ENCODE data around the gene DLGAP3.

The DLGAP3 gene

DNA sequence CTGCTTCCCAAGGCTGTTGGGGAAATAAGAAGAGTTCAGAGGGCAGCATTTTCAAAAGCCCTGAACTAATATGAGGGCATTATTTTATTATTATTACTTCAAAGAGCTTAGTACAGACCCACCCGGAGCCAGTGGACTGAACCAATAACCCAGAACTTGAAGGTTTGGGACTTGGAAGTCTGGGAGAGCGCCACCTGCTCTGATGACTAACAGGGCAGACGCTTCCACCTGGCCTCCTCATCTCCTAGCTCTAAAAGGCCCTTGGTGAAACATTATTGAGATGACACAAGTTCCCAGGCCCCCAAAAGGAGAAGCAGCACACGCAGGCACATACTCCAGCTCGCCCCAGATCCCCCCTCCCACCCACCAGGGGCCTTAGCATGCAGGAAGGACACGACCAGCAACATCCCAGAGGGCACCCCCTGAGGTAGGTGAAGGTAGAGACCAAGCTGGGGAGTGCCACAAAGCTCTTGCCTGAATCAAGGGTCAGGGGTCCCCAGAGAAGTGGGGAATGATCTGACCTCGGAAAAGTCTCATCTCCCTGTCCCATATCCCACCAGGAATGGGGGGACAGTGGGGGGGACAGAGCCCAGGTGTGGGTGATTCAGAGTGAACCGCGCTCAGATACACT is 1.3 kb downstream of the DLGAP3 start:
- DNase-seq, result no peak

DNA sequence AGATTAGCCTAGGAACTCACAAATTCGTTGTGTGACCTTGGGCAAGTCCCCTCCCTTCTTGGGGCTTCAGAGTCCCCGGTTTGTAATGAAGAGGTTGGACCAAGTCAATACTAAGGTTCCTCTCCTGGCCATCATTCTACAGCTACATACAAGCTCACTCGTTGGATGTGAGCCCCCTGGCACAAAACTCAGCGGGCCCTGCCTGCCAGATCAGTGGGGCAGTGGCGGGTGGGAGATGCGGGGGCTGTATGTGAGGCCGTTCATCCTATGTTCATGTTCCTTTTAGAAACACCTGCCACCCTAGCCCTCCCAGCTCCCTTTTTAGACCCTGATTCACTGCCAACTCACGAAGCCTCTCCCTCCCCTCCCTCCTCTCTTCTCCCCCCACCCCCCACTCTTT is 2.1 kb downstream of the DLGAP3 start:
- DNase-seq, result no peak

DNA sequence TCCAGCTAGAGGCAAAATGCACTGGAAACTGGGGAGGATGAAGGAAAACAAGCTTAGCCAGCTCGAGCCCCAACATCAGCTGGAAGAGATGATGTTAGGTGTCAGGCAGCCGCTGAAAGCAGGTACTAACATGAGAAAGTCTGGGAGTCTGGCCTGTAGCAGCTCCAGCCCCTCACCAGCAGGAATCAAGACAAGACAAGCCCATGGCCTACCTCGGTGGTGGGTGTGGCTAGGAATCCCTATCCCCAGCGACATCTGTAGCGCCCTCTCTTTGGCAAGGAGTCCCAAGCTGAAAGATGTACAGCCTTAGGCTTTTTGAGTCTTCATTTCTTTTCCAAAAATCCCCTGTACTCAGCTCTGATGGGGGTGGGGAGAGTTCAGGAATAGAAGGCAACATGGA is 2.6 kb downstream of the DLGAP3 start:
- DNase-seq, result no peak

DNA sequence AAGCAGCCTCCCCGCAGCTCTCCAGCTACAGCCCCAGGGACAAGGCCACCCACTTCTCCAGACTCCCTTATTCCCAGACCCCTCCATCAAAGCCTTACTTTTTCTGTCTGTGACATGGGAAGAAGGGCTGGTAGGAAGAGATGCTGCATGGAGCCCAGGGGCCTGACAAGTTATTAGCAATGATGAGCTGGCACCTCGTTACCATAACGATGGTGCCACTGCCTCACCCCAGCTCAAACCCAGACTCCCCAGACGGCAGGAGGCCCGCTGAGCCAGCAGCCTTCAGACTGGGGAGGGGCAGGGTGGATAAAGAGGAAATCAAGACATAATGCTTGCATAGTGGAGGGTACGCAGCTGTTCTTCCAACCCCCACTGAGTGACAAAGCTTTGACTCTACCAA is 3.3 kb downstream of the DLGAP3 start:
- DNase-seq, result no peak

DNA sequence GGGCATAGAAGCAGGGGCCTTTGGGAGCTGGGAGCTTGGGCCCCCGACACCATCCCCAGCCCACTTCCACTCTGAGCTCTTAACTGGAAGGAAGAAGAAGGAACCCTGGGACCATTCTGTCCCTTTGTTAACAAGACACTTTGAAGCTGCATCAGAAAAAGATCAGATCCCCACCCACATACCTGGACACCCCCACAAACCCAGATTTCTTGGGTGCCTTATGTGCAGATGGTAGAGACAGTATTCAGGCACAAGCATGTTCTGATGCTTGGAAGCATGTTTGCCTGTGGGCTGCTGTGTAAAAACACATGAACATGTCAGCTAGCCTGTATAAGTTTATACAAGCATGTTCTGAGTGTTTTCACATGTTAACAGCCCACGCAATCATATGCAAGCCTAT is 3.7 kb downstream of the DLGAP3 start:
- no peak for DNase-seq

DNA sequence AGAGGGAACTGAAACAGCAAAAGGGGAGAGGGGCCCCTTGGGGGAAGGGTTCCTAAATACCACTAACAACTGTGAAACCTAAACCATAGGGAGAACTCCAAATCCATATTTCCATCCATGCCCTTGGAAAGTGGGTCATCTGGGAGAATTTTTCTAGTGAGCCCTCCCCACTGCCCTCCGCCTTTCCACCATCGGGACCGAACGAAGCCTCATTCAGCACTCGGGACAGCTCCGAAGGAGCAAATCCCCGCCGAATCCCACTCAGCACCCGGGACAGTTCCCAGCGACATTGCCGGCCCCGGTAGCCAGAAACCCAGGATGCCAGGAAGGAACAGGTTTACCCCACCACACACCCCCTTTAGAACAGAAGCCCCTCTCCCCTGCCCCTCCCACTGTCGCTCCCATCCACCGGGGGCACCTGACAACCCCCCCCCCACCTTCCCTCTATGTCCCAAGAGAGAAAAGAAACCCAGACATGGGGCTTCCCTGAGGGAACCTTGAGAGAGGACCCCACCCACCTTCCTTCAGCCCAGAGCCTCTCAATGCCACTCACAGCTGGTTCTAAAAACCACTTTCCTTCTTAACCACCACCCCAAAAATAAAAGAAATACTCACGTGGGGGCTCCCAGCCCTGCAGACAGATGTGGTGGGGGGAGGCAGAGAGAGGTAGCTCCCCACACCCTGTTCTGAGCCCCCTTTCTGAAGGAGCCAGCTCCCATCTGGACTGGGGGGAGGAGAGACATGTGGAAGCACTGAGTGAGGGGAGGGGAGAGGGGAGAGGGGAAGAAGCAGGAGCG is 4.5 kb downstream of the DLGAP3 start:
- no peak for DNase-seq

DNA sequence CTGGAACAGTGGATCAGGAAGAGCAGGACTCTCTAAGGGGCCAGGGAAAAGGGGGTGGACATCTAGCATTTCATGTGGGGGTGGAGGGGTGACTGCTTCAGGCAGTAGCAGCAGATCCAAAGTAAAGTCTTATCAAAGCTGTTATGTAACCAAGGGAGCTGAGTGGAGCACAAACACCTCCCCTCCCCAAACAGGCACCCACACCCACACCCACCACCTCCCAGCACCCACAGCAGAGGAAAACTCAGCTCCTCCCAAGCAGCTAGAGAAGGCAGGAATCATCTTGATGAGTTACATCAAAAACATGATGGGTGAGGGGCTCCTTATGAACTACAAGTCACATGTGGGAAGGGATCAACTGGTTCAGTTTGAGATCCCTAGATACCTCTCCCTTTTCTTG is 6.0 kb downstream of the DLGAP3 start:
- DNase-seq, result no peak

DNA sequence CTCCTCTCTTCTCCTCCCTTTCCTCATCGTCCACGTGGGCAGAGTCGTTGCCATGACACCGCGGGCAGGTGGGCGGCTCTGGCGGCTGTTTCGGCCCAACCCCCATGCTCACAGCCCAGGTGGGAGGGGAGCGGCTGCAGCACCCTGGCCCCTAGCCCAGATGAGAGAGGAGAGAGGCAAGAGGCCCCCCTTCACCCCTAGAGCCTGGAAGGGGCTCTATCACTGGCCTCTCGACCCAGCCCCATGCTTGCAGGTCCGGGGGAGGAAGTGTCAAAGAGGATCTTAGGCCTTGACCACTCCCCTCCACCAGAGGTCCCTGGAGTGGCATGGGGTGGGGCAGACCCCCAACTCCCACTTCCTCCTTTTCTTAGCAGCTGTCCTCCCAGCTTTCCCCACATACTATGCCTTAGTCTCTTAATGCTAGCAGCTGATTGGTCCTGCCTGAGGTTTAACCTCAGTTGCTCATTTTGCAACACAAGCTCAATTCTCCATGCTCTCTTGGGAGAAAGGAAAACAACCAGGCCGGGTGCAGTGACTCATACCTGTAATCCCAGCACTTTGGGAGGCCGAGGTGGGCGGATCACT is 10.4 kb downstream of the DLGAP3 start:
- peak; percentile 25 for DNase-seq

DNA sequence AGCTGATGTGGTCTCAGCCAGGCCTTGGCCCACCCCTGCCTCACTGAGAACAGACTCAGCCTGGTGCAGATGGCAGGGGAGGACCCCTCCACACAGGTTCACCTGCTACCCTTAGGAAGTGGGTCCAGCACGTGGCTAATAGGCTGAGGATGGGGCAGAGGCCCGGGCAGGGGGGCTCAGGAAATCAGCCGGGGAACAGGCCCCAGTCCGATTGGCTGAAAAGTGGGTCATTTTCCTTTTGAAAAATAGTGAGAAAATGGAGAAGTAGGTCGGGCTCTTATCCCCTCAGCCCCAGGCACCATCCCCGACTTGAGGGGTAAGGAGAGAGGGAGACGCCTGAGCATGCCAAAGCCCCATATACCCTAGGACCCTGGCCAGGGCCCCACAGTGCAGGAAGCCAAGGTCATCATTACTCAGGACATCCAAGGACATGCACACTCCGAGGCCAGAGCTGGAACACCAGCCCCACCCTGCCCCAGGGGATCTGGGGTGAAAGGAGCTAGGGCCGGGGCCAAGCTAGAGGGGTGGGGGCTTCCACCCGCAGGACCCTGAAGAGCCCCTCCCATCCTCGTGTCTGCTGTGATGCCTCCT is 11.0 kb downstream of the DLGAP3 start:
- DNase-seq, result no peak

DNA sequence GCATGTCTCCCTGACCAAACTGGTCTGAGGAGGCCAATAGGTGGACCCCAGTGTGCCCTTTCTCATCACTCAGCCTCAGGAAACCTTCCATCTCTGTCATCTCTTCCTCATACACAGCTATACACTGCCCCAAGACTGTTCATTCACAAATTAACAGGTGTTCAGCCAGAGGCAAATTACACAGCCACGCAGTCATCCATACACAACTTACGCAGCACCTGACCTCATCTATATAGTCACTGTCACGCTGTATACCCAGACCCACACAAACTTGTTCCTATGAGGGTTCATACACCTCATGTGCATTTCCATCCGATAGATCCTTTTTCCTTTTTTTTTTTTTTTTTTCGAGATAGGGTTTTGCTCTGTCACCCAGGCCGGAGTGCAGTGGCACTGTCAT is 12.4 kb downstream of the DLGAP3 start:
- DNase-seq, result no peak

DNA sequence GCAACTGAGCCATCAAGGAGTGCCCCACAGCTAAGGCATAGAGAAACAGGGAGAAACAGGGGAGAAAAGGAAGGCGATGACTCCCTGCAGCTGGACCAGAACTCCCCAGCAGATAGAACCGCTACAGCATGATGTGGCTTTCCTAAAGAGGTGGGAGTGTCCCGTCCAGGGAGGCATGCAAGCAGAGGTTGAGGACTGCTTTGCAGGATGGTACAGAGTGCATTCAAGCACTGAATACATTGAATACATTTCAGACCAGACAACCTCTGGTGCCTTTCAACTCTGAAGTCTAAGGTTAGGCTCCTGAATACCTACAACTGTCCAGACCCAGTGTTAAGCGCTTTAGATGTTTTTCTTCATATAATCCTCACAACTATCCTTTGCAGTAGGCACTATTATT is 13.3 kb downstream of the DLGAP3 start:
- DNase-seq, result no peak

DNA sequence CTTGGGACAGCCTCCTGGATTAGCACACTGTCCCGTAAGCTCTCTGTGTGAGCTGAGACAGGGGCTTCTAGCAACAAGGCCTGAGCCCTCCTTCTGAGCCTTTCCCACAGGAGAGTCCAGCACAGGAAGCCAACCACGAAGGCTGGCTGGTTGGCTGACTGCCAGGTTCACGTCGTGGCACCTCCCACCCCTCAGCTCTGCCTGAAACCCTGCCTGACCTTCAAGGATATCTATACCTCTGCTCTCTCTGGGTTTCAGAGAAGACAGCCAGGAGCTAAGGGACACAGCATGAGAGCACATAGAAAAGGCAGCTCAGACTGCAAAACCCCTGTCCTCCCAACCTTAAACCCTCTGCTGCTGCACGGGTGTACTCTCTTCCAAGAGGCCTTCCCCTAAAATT is 13.9 kb downstream of the DLGAP3 start:
- no peak for DNase-seq

DNA sequence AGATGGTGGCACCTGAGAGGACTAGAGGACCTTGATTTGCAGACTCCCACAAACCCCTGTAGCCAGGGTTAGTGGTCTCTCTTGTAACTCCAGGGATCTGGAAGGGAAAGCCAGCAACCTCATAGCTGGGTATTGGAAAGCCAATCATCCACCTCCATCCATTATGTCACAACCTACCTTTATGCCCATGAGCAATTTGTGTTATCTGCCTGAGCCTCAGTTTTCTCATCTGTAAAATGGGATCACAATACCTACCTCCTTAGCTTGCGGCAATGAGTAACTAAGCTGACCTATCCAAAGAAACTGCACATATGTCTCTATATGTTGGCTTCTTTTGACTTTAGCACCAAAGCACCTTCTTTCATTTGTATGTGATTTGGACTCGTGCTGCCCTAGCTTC is 14.5 kb downstream of the DLGAP3 start:
- DNase-seq, result no peak

DNA sequence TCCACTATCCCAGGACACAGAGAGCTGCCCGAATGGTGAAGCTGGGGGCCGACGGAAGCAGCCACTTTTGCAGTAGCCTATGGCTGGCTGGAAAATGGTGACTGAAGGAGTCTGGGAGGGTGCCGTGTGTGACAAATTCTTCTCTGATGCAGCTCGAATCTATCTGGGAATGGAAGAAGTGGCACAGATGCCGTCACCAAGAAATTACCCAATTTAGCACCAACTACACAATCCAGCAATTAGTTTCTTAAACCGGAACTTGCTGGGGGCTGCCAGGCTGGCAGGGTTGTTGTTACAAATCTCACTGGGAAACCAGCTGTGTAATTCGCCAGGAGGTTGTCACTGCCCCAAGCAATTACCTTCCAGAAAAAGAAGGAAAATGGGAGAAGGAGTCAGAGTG is 18.0 kb downstream of the DLGAP3 start:
- DNase-seq, result no peak

DNA sequence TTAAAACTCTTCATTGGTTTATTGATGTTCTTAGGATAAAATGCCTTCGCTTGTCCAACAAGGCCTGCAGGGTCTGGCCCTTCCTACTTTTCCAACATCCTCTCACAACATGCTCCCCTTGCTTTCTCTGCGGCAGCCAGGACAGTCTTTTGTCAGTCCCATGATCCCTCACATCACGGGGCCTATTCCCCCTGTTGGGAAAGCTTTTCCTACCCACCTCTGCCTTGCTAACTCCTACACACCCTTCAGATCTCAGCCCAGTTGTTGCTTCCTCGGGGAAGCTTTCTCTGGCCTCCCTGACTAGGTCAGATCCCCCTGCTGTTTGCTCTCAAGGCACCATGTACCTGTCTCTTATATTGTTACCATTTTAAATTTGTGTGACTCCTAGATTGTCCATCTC is 19.0 kb downstream of the DLGAP3 start:
- DNase-seq, result no peak

DNA sequence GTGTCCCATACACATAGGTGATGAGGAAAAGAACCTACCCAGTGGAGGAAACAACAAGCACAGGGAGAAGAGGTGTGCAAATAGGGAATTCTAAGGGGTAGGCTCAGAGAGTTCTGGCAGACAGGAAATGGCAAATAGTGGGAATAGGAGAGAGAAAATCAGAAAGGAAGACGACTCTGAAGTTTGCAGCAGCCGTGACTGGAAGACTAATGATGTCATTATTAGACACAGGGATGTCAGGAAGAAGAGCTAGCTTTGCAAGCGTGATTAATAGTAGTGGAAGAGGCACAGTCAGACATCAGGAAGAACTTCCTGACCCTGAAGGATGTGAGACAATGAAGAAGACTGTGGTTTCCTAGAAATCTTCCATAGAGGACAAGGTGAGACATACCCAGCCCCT is 21.1 kb downstream of the DLGAP3 start:
- no peak for DNase-seq

DNA sequence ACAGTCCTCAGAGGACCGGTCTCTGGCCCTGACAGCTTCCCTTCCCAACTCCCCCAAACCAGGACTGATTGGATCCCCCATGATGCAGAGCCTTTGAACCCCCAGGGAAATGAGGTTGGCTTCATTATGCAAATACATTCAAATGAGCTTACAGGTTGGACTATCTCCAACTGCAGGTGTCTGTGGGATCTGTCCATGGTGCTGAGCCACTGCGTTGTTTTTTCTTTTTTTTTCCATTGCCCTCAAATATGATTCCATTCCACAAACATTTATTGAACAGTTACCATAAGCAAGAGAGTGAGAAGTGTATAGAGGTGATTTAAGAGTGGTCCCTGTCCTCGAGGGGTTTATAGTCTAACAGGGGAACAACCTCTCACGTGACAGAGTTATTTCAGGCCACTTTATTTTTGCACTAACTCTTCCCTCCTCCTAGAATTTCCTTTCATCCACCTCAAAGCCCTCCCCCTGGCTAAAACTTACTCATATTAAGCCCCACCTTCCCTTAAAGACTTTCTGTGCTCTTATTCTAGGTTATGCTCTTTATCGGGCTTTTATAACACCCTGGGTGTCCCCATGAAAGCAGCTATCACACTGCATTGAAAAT is 21.9 kb downstream of the DLGAP3 start:
- DNase-seq, result no peak

DNA sequence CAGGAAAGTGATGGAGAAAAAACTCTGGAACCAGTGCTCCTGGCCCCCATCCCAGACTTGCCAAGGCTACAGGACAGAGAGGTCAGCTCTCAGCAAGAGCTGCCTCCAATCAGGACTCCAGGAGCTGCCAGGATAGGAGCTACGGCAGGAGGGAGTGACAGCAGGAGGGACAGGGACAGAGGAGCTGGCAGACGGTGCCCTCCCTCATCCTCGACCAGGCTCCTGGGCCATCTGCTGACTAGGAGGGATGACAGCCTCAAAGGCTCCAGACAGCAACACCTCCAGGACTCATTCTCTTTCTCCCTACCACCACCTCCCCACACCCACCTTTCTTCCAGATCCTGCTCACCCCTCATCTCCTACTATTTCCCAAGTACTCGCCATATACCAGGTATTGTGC is 22.7 kb downstream of the DLGAP3 start:
- no peak for DNase-seq

DNA sequence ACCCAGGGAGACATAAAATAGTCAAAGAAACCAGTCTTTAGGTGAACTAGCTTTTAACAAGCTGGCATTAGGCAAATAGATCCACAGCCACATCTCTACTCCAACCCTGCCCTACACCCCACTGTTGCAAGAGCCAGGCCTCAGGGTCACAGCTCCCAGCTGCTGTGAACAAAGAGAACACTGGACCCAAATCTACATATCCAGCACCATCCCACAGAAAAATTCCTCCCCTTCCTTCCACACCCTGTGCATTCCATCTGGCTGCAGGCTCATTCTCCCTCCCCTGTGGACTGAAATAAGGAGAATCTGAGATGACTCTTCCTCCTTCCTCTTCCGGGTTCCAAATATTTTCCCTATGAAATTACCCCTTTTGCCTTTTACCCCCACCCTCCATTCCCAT is 23.2 kb downstream of the DLGAP3 start:
- no peak for DNase-seq

DNA sequence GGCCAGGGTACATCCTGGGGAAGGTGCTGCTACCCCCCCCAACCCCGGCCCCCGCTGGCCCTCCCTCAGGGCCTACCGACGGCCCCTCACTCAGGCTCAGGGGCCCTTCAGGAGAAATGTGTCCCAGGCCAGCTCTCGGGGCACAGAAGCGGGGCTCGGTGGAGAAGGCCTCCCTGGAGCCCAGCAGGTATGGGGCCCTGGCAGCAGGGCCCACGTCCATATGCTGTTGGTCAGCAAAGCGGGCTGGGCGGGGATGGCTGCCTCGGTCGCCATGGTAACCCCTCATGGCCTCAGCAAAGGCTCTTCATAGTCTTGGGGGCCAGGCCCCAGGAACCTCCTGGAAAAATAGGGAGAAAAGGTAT is 24.4 kb downstream of the DLGAP3 start:
- no peak for DNase-seq

DNA sequence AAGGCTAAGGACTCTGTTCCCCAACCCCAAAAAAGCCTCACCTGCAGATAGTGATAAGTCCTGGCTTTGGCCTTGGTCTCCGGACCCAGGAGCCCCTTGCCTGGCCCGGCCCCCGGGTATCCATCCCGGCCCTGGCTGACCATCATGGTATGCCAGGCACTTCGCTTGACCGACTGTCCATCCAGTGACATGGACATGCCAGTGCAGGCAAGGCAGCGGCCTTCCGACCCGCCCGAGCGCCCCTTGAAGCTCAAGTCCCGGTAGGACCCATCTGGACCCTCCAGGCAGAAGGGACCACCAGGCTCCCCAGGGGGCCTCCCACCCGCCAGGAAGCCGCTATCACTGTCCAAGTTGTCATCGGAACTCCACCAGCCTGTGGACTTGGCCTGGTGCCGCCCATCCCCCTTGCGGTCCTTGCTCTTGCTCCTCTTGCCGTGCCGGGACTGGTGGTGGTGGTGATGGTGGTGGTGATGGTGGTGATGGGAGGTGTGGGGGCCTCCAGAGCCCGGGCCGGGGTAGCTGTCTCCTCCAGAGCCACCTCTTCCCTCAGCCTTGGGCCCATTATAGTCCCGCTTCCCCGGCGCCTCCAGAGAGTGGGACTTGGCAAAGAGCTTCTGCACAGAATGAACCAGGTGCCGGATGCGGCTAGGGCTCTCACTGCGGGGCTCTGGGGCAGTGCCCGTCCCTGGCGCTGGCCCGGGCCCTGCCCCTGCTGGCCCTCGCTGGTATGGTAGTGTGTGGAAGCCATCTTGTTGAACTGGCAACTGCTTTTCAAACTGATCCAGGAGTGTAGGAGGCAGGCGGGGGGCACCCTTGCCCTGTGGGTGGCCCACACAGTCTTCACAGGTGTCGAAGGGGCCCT is 25.0 kb downstream of the DLGAP3 start:
- DNase-seq, result no peak

DNA sequence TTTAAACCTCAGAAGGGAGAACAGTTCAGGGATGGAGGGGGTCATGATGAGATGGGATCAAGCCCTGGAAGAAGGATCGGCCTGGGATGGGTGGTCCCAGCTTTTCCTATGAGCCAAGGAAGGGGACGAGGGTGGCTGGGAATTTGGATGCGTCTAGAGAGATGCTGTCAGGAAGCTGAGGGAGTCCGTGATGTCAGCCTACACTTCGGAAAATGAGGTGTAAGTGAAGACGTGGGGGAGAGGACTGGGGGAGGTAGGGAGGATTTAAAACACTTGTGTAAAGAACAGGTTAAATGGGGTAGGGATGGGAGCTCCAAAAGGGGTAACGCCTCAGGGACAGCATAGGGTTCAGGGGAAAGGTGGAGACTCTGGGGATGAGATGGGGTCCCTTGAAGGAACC is 27.5 kb downstream of the DLGAP3 start:
- no peak for DNase-seq

Measured in NCI-H1436 treated with DMSO at 0.1 percent for 48 hours (cell line).